IMR-90 (cell line): ENCODE data around the gene APOC1.

Experiments used
- BHLHE40 ChIP-seq: fragments of 150-350 bp; IDR thresholded peaks from 2 replicates; pipeline ENCODE4 v1.6.1; 2016; ENCODE audit warnings: mild to moderate bottlenecking, low read depth, low read length
- CEBPB ChIP-seq: IDR thresholded peaks from 2 replicates; pipeline ENCODE4 v1.6.1; 2012; ENCODE audit warnings: low read depth, low read length, improper control_type of control experiment
- MAFK ChIP-seq: IDR thresholded peaks from 2 replicates; pipeline ENCODE4 v1.6.1; 2012; ENCODE audit warnings: low read depth, low read length, improper control_type of control experiment
- MAZ ChIP-seq: IDR thresholded peaks from 2 replicates; pipeline ENCODE4 v1.6.1; 2012; ENCODE audit warnings: low read depth, mild to moderate bottlenecking, low read length, improper control_type of control experiment, moderate library complexity, borderline replicate concordance
- MXI1 ChIP-seq: IDR thresholded peaks from 2 replicates; pipeline ENCODE4 v1.6.1; 2012; ENCODE audit warnings: low read depth, mild to moderate bottlenecking, low read length, moderate library complexity, borderline replicate concordance
- POLR2A ChIP-seq: IDR thresholded peaks from 2 replicates; pipeline ENCODE4 v1.6.1; 2012; ENCODE audit warnings: mild to moderate bottlenecking, low read depth, low read length
- RAD21 ChIP-seq: IDR thresholded peaks from 2 replicates; pipeline ENCODE4 v1.6.1; 2012; ENCODE audit warnings: low read length, improper control_type of control experiment
- RCOR1 ChIP-seq: IDR thresholded peaks from 2 replicates; pipeline ENCODE4 v1.6.1; 2012; ENCODE audit warnings: mild to moderate bottlenecking, low read length, improper control_type of control experiment; ENCODE audit not compliant: insufficient replicate concordance
- SMC3 ChIP-seq: fragments of 150-350 bp; IDR thresholded peaks from 2 replicates; pipeline ENCODE4 v1.6.1; 2016; ENCODE audit warnings: low read depth, mild to moderate bottlenecking, antibody characterized with exemption, low read length, moderate library complexity
- TF ChIP-seq, protein P1 (sequence below): conservative IDR thresholded peaks from 2 replicates; pipeline ENCODE4 v1.5.1; 2012; ENCODE audit warnings: mild to moderate bottlenecking, low read depth, low read length, improper control_type of control experiment

DNA sequence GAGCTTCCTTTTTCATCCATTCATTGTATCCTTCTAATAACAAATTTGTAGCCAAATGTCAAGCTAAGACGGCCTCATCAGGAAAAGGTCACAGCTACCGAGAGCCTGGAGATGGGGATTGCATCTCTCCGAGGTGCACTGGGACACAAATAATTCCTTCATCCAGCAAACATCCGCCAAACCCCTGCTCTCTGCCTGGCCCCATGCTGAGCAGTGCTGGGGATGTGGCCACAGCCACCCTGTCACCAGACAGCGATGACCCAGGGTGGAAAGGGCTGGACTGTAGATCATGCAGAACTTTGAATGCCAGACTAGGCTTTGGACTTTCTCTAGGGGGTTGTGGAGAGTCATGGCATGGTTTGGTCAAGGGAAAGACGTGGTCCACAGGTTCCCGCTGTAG is 21.5 kb upstream of the APOC1 start:
- TF ChIP-seq, protein P1, sequence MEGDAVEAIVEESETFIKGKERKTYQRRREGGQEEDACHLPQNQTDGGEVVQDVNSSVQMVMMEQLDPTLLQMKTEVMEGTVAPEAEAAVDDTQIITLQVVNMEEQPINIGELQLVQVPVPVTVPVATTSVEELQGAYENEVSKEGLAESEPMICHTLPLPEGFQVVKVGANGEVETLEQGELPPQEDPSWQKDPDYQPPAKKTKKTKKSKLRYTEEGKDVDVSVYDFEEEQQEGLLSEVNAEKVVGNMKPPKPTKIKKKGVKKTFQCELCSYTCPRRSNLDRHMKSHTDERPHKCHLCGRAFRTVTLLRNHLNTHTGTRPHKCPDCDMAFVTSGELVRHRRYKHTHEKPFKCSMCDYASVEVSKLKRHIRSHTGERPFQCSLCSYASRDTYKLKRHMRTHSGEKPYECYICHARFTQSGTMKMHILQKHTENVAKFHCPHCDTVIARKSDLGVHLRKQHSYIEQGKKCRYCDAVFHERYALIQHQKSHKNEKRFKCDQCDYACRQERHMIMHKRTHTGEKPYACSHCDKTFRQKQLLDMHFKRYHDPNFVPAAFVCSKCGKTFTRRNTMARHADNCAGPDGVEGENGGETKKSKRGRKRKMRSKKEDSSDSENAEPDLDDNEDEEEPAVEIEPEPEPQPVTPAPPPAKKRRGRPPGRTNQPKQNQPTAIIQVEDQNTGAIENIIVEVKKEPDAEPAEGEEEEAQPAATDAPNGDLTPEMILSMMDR = no peak
- TF ChIP-seq RCOR1 = no peak
- no peak for TF ChIP-seq MAZ
- no peak for TF ChIP-seq CEBPB
- TF ChIP-seq MAFK = no peak
- TF ChIP-seq POLR2A = no peak
- TF ChIP-seq RAD21 = no peak
- no peak for TF ChIP-seq BHLHE40
- no peak for TF ChIP-seq MXI1
- TF ChIP-seq SMC3 = no peak
